ENCODE data around the gene MGARP. TPM values are rescaled to one million over a fixed set of nuclear protein-coding genes. Genes with fewer than 3 reads are reported as not detected.

Gene MGARP
- total RNA-seq, 4 donors from 2014 or later: 0.71 to 2.1 (median 1.1) TPM

DNA sequence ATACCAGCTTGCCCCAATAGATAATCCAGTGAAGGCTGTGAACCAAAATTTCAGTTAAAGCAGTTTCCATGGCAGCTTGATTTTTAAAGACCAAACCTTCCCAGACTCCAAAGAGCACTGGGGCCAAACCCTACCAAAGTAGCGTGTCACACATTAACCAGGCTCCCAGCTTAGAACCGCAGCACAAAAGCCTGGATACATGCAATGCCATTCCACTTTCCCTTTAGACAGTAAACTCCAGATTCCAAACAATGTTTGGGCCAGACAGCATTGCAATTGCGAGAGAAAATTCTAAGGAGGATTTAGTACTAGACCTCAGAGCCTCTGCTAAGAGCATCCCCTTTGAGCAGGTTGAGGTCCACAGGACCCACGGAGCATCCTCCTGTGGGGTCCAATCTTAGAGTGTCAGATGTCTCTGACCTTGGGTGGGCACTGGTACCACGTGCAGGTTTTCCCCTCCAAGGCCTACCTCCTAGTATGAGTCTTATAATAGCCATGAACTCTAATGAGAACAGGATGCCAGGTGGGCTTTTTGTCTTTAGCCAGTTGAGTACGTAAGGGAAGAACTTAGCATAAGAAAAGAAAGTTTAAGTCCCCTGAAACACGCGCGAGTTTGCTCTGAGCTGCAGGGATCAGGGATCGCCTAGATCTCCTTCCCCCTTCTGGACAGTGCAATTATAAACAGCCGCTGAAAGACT lies 38.8 kb downstream of the MGARP start:
- WGBS, 2 donors: 79 to 82% methylated on average over 11 of the region's 11 CpGs

DNA sequence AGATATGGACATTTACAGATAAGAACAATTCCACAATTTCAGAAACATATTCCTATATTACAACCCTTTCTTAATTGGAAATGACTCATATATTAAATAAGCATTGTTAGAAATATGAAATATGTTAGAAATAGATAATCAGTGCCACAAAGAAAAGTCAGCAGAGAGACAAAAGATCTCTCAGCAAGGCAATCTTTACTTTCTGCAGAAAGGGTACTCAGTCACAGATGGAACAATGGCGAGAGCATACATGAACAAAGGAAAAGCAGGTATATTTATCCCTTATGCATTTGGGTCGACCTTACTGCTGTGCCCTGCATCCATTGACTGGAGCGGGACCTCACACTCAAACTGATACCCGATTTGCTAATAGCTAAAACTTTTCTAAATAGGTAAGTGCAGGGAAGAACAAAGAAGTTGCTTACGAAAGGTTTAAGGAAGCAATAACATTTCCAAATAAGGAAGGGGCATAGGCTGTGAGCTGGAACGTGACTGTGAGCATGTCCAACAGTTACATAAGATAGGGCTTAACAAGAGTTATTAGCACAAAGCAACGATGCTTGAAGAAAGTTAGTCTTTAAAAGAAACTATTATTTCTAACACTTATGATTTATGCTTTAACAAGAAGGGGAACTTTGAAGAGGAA lies 40.8 kb downstream of the MGARP start:
- Histone ChIP-seq H3K27ac (no peak overlapping the region), H3K27me3 (no peaks in the 10 kb centered on the region), H3K4me1 (peaks cover 0 to 5% of the 10 kb centered on the region in 2 donors), H3K36me3 (no peaks in the 10 kb centered on the region), H3K9me3 (no peaks in the 10 kb centered on the region), H3K4me3 (replicated peaks in 1 of 3) (no peak overlapping the region)
- WGBS, 2 donors: 90 to 91% methylated on average over 7 of the region's 7 CpGs
- no peak for TF ChIP-seq POLR2A (IDR thresholded peaks at IDR 0.05)
- TF ChIP-seq, protein P1, sequence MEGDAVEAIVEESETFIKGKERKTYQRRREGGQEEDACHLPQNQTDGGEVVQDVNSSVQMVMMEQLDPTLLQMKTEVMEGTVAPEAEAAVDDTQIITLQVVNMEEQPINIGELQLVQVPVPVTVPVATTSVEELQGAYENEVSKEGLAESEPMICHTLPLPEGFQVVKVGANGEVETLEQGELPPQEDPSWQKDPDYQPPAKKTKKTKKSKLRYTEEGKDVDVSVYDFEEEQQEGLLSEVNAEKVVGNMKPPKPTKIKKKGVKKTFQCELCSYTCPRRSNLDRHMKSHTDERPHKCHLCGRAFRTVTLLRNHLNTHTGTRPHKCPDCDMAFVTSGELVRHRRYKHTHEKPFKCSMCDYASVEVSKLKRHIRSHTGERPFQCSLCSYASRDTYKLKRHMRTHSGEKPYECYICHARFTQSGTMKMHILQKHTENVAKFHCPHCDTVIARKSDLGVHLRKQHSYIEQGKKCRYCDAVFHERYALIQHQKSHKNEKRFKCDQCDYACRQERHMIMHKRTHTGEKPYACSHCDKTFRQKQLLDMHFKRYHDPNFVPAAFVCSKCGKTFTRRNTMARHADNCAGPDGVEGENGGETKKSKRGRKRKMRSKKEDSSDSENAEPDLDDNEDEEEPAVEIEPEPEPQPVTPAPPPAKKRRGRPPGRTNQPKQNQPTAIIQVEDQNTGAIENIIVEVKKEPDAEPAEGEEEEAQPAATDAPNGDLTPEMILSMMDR (IDR thresholded peaks at IDR 0.05): no peak
- intact Hi-C loops (cut with DNase I): no loop called here
- no peak for DNase-seq

More for the DNA sequence above, 38.8 kb downstream of the MGARP start:
- H3K4me1 ChIP-seq: peaks cover 0 to 5% of the 10 kb centered on the region in 2 donors
- TF ChIP-seq, protein P1 (IDR thresholded peaks at IDR 0.05): no peak
- no peak for TF ChIP-seq POLR2A (IDR thresholded peaks at IDR 0.05)
- H3K36me3 ChIP-seq: no peaks in the 10 kb centered on the region
- intact Hi-C loops (cut with DNase I): no loop called here
- H3K27me3 ChIP-seq: no peaks in the 10 kb centered on the region
- no peak overlapping the region for H3K4me3 ChIP-seq (replicated peaks in 1 of 3)
- no peak for DNase-seq
- H3K27ac ChIP-seq: no peak overlapping the region
- H3K9me3 ChIP-seq: no peaks in the 10 kb centered on the region

DNA sequence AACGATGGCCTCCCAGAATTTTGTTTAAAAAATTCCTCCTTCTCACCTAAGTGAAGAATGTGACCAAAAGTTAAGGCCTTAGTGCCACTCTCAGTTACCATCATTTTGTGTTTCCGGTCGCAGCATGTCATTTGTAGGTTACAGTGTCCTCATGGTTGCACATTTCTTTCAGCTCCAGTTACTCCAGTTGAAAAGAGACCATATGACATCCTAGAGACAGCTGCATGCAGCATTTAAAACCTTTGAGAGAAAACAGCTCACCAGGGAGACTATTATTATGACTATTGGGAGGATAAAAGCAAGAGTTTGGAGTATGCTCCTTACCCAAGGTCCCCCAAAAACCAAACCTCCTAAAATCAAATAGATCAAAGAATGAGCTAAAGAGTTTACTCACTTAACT lies 45.8 kb downstream of the MGARP start:
- no peaks in the 10 kb centered on the region for H3K27me3 ChIP-seq
- H3K4me1 ChIP-seq: no peaks in the 10 kb centered on the region
- no peak overlapping the region for H3K27ac ChIP-seq
- 84 to 85% methylated on average over 3 of the region's 3 CpGs for WGBS, 2 donors
- H3K9me3 ChIP-seq: no peaks in the 10 kb centered on the region
- intact Hi-C loops (cut with DNase I): no loop called here
- H3K4me3 ChIP-seq (replicated peaks in 1 of 3): no peak overlapping the region
- DNase-seq: no peak
- no peaks in the 10 kb centered on the region for H3K36me3 ChIP-seq
- TF ChIP-seq POLR2A (IDR thresholded peaks at IDR 0.05): no peak
- TF ChIP-seq, protein P1 (IDR thresholded peaks at IDR 0.05): no peak

DNA sequence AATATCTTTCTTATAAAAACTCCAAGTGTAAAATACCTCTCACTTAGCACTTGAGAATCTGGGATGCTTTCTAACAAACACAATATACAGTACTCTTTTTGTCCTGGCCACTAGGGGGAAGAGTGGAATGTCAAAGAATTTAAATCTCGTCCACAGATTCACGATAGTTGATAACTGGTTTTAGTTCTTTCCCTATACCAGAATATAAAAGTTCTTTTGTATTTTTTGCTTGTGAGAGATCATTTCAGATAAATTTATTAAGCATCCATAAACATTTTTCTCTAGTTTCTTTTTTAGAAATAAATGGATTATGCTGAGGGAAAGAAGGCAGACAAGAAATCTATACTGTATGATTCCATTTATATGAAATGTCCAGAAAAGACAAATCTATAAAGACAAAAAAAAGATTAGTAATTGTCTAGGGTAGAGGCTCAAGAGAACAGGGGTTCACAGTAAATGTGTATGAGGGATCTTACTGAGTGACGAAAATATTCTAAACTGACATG lies 50.4 kb downstream of the MGARP start:
- Histone ChIP-seq H3K4me1 (no peaks in the 10 kb centered on the region), H3K4me3 (replicated peaks in 1 of 3) (no peak overlapping the region), H3K36me3 (no peaks in the 10 kb centered on the region), H3K9me3 (no peaks in the 10 kb centered on the region), H3K27me3 (no peaks in the 10 kb centered on the region), H3K27ac (no peak overlapping the region)
- TF ChIP-seq, protein P1 (IDR thresholded peaks at IDR 0.05): peak; percentile 50 to 76 (median 70)
- TF ChIP-seq POLR2A (IDR thresholded peaks at IDR 0.05): no peak
- intact Hi-C loops (cut with DNase I): no loop called here
- WGBS, 2 donors: 35 to 38% methylated on average over 3 of the region's 3 CpGs
- no peak for DNase-seq
